HUES6 (cell line): ENCODE measurements around the gene PCBD2.
"Not testable (repeated sequence)": the region's sequence is repeated elsewhere in the genome, so short reads cannot be mapped to it uniquely, and the experiment has no call there.

Experiments used
- H3K27ac ChIP-seq: 2 replicates; pipeline ENCODE4 v1.7.0; 2013; ENCODE audit warnings: low read depth, mild to moderate bottlenecking, low read length, inconsistent platforms
- H3K27me3 ChIP-seq: 2 replicates; pipeline ENCODE4 v1.6.1; 2013; ENCODE audit warnings: low read length; ENCODE audit not compliant: control insufficient read depth, insufficient read depth
- H3K36me3 ChIP-seq: 2 replicates; pipeline ENCODE4 v1.6.1; 2013; ENCODE audit warnings: low read length; ENCODE audit not compliant: control insufficient read depth, insufficient read depth
- H3K4me1 ChIP-seq: 2 replicates; pipeline ENCODE4 v1.6.1; 2013; ENCODE audit warnings: low read length; ENCODE audit not compliant: control insufficient read depth, insufficient read depth
- H3K4me3 ChIP-seq: 2 replicates; pipeline ENCODE4 v1.5.1; 2013; ENCODE audit warnings: low read depth, low read length
- H3K9ac ChIP-seq: one replicate; pipeline ENCODE4 v1.6.1; 2013; ENCODE audit warnings: mild to moderate bottlenecking, low read length
- H3K9me3 ChIP-seq: 2 replicates; pipeline ENCODE4 v1.6.1; 2013; ENCODE audit warnings: low read depth, low read length; ENCODE audit not compliant: control insufficient read depth, insufficient read depth

PCBD2 gene

DNA sequence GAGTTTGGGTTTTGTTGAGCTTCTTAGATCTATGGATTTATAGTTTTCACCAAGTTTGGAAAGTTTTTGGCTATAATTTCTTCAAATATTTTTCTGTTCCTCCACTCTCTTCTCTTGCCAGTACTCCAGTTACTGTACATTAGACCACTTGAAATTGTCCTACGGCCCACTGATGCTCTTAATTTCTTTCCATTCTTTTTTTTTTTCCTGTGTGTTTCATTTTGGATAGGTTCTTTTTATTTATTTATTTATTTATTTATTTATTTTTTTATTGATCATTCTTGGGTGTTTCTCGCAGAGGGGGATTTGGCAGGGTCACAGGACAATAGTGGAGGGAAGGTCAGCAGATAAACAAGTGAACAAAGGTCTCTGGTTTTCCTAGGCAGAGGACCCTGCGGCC, 24.0 kb upstream of the PCBD2 start:
- H3K9me3 ChIP-seq, H3K9ac ChIP-seq, H3K4me3 ChIP-seq, H3K36me3 ChIP-seq, H3K27me3 ChIP-seq, H3K27ac ChIP-seq, H3K4me1 ChIP-seq: not testable (repeated sequence)

DNA sequence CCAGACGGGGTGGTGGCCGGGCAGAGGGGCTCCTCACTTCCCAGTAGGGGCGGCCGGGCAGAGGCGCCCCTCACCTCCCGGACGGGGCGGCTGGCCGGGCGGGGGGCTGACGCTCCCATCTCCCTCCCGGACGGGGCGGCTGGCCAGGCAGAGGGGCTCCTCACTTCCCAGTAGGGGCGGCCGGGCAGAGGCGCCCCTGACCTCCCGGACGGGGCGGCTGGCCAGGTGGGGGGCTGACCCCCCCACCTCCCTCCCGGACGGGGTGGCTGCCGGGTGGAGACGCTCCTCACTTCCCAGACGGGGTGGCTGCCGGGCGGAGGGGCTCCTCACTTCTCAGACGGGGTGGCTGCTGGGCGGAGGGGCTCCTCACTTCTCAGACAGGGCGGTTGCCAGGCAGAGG, 23.2 kb upstream of the PCBD2 start:
- not testable (repeated sequence) for H3K27ac ChIP-seq, H3K36me3 ChIP-seq, H3K4me3 ChIP-seq, H3K9ac ChIP-seq, H3K4me1 ChIP-seq, H3K9me3 ChIP-seq, H3K27me3 ChIP-seq

DNA sequence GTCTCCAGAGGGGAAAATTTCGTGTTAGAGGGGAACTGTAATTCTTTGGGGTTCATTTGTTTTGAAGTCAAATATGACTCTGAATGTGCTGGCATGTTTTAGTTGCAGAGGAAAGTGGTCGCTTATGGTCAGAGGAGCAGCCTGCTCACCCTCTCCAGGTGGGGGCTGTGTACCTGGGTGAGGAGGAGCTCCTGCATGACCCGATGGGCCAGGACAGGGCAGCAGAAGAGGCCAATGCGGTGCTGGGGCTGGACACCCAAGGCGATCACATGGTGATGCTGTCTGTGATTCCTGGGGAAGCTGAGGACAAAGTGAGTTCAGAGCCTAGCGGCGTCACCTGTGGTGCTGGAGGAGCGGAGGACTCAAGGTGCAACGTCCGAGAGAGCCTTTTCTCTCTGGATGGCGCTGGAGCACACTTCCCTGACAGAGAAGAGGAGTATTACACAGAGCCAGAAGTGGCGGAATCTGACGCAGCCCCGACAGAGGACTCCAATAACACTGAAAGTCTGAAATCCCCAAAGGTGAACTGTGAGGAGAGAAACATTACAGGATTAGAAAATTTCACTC, 17.3 kb upstream of the PCBD2 start:
- H3K27me3 ChIP-seq = no peaks in the 10 kb centered on the region
- no peaks in the 10 kb centered on the region; the same call in 1 of the 2 replicates for H3K36me3 ChIP-seq
- H3K4me1 ChIP-seq = no peaks in the 10 kb centered on the region
- H3K4me3 ChIP-seq = no peak overlapping the region
- no peaks in the 10 kb centered on the region for H3K9me3 ChIP-seq
- no peak overlapping the region for H3K27ac ChIP-seq
- no peak overlapping the region for H3K9ac ChIP-seq

DNA sequence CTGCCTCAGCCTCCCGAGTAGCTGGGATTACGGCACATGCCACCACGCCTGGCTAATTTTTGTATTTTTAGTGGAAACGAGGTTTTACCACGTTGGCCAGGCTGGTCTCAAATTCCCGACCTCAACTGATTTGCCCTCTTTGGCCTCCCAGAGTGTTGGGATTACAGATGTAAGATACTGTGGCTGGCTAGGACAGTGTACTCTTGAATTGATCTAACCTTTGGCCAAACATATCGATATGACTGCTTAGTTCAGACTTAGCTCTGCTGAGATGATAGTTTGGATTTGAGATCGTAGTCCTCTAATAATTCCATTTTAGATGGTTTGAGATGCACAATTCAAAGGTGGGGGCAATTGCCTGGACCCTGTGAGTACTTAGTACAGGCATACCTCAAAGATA, 15.6 kb upstream of the PCBD2 start:
- H3K9ac ChIP-seq = no peak overlapping the region
- no peak overlapping the region for H3K4me3 ChIP-seq
- H3K27me3 ChIP-seq = no peaks in the 10 kb centered on the region
- no peak overlapping the region for H3K27ac ChIP-seq
- no peaks in the 10 kb centered on the region for H3K9me3 ChIP-seq
- no peaks in the 10 kb centered on the region; the same call in 1 of the 2 replicates for H3K36me3 ChIP-seq
- peaks cover 6% of the 10 kb centered on the region; the same call in 1 of the 2 replicates for H3K4me1 ChIP-seq

DNA sequence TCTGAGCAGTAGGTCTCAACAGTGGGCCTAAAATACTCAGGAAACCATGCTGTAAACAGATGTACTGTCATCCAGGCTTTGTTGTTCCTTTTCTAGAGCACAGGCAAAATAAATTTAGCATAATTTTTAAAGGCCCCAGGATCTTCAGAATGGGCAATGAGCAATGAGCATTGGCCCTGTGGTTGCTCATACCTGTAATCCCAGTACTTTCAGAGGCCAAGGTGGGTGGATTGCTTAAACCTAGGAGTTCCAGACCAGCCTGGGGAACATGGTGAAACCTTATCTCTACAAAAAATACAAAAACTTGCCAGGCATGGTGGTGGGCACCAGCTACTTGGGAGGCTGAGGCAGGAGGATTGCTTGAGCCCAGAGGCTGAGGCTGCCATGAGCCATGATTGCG, 13.5 kb upstream of the PCBD2 start:
- H3K9ac ChIP-seq = no peak overlapping the region

DNA sequence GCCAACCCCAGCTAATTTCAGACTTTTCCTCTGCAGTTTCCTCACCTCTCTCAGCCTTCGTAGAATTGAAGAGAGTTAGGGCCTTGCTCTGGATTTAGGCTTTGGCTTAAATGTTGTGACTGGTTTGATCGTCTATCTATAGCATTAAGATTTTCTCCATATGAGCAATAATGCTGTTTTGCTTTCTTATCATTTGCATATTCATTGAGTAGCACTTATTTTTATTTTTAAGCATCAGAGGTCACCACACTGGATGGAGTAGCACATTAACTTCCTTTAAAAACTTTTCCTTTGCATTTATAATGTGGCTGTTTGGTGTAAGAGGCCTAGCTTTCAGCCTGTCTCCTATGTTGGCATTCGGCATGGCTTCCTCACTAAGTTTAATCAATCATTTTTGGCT, 12.6 kb upstream of the PCBD2 start:
- H3K27me3 ChIP-seq = no peaks in the 10 kb centered on the region
- H3K9me3 ChIP-seq = no peaks in the 10 kb centered on the region
- H3K36me3 ChIP-seq = no peaks in the 10 kb centered on the region; the same call in 1 of the 2 replicates
- no peak overlapping the region for H3K27ac ChIP-seq
- no peak overlapping the region for H3K4me3 ChIP-seq
- H3K4me1 ChIP-seq = peaks cover 6% of the 10 kb centered on the region; the same call in 1 of the 2 replicates
- H3K9ac ChIP-seq = no peak overlapping the region

More for the DNA sequence above, 13.5 kb upstream of the PCBD2 start:
- H3K27me3 ChIP-seq = no peaks in the 10 kb centered on the region
- peaks cover 6% of the 10 kb centered on the region; the same call in 1 of the 2 replicates for H3K4me1 ChIP-seq
- H3K4me3 ChIP-seq = no peak overlapping the region
- no peaks in the 10 kb centered on the region for H3K9me3 ChIP-seq
- H3K27ac ChIP-seq = no peak overlapping the region
- H3K36me3 ChIP-seq = no peaks in the 10 kb centered on the region; the same call in 1 of the 2 replicates

DNA sequence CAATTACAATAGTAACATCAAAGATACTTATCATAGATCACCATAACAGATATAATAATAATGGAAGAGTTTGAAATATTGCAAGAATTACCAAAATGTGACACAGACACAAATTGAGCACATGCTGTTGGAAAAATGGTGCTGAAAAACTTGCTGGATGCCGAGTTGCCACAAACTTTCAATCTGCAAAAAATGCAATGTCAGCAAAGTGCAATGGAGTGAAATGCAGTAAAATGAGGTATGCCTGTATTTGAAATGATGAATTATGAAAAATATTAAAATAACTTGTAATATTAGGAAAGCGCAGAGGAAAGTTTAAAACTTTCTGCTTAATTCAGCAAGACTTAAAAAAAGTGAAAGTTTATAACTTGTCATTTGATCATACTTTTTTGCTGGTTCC, 12.0 kb upstream of the PCBD2 start:
- Histone ChIP-seq H3K4me1 (peaks cover 6% of the 10 kb centered on the region; the same call in 1 of the 2 replicates), H3K9ac (no peak overlapping the region), H3K27me3 (no peaks in the 10 kb centered on the region), H3K36me3 (no peaks in the 10 kb centered on the region; the same call in 1 of the 2 replicates), H3K27ac (no peak overlapping the region), H3K9me3 (no peaks in the 10 kb centered on the region), H3K4me3 (no peak overlapping the region)

DNA sequence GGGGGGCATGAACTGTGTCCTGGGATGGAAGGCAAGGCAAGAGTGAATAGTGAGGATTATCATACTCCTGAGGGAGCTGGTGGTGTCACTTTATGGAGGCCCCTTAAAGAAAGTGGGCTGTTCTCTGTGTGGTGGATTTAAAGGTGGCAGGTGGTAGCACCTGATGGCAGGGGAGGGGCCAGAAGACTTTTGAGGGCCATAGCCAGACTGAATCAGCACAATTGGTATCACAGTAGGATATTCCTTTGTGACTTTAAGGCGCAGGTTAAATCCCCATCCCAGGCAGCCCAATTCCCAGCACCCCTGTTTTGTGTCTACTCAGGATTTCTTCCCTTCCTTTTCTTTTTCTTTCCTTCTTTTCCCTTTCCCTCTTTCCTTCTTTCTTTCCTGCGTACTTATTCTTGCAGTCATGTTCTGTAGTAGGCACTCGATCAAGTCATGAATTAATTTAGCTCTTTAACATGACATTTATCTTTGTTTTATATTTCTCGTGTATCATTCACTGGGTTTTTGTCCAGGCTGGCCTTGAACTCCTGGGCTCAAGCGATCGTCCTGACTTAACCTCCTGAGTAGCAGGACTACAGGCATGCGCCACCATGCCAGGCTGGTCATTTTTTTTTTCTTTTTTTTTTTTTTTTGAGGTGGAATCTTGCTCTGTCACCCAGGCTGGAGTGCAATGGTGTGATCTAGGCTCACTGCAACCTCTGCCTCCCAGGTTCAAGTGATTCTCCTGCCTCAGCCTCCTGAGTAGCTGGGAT, 11.0 kb upstream of the PCBD2 start:
- Histone ChIP-seq H3K4me1 (peaks cover 6% of the 10 kb centered on the region; the same call in 1 of the 2 replicates), H3K36me3 (no peaks in the 10 kb centered on the region; the same call in 1 of the 2 replicates), H3K9ac (no peak overlapping the region), H3K27ac (no peak overlapping the region), H3K4me3 (no peak overlapping the region), H3K9me3 (no peaks in the 10 kb centered on the region), H3K27me3 (no peaks in the 10 kb centered on the region)

DNA sequence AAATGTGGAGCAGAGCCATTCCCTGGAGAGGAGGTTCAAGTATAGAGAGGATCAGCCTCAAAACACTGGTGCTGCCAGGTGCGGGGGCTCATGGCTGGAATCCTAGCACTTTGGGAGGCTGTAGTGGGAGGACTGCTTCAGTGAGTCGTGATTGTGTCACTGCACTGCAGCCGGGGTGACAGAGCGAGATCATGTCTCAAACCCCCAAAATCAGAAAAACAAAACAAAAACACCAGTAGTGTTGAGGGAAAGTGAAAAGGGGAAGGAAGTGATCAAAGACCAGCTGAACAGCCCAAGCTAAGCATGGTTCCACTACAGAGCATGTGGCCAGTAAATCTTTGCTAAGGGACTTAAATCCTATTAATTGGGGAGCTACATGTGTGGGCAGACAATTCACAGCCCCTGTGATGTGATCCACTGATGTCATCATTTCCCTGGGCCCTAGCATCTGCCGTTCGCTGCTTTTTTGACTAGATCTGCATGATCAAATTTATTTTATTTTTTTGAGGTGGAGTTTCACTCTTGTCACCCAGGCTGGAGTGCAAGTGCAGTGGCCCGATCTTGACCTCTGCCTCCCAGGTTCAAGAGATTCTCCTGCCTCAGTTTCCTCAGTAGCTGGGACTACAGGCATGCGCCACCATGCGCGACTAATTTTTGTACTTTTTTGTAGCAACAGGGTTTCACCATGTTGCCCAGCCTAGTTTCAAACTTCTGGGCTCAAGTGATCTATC, 2.7 kb upstream of the PCBD2 start:
- H3K27ac ChIP-seq = no peak overlapping the region
- H3K36me3 ChIP-seq = 0 out of 2 replicates have a peak, but pooled peaks cover 3% of the 10 kb centered on the region
- no peak overlapping the region for H3K9ac ChIP-seq
- H3K4me1 ChIP-seq = peaks cover 4% of the 10 kb centered on the region; the same call in 1 of the 2 replicates
- no peaks in the 10 kb centered on the region for H3K9me3 ChIP-seq
- H3K27me3 ChIP-seq = no peaks in the 10 kb centered on the region
- no peak overlapping the region for H3K4me3 ChIP-seq

DNA sequence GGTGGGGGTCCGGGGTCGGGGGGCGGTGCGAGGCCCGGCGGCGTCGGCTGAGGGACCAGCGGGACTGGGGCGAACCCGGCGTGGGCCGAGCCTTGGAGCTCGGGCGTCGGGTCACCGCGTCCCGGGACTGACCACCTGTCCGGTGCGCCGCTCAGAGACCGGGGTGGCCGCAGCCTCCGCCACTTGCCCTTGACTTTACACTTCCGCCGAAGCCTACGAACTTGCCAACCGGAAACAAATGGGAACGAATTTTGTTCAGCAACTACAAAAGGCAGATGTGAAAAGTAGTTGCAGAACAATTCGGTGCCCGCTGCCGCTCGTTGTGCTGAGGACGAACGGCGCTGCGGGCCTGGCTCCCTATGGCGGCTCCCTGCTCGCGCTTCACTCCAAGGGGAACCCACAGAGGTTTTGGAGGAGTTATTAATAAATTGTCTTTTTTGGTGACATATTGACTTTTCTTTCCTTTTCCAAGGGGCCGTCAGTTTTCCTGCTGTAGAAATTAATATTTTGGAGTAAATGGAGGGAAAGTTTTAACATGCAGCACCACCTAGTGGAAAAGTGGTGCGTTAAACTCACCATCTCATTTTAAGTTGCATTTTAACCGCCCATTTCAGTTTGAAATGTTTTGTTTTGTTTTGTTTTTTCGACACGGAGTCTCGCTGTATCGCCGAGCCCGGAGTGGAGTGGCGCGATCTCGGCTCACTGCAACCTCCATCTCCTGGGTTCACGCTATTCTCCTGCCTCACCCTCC, 490 bp downstream of the PCBD2 start:
- Histone ChIP-seq H3K4me1 (peaks cover 4% of the 10 kb centered on the region; the same call in 1 of the 2 replicates), H3K36me3 (peaks cover 10% of the 10 kb centered on the region), H3K27ac (peak overlapping the region; percentile 88), H3K9ac (peak overlapping the region; percentile 93), H3K4me3 (peak overlapping the region; percentile 95), H3K27me3 (no peaks in the 10 kb centered on the region), H3K9me3 (no peaks in the 10 kb centered on the region)
